Measurements from ENCODE around the gene GRAMD1B. TPM values are rescaled to one million over a fixed set of nuclear protein-coding genes. Genes with fewer than 3 reads are reported as not detected.

The GRAMD1B gene
- total RNA-seq, 1 experiment from 2014 or later: 12.7 TPM

GRCh38 chr11:123491241-123491640 lies 61.2 kb downstream of the GRAMD1B start:
- no peak for DNase-seq (ENCODE audit: low read depth, low spot score)
- Histone ChIP-seq H3K9me3 (ENCODE audit: control insufficient read depth in 1 of 2, insufficient read depth in 1 of 2, low read depth in 1 of 2, low read length in 2 of 2) (no peaks in the 10 kb centered on the region), H2AFZ (ENCODE audit: low read depth, low read length, poor library complexity, severe bottlenecking) (no peak overlapping the region), H3K9me2 (ENCODE audit: insufficient read depth) (no peaks in the 10 kb centered on the region), H4K20me1 (ENCODE audit: insufficient read depth) (no peaks in the 10 kb centered on the region), H3K4me1 (ENCODE audit: control insufficient read depth in 1 of 2, insufficient read depth in 2 of 2, low read length in 2 of 2) (peaks cover 18 to 19% of the 10 kb centered on the region in 2 experiments), H3K36me3 (ENCODE audit: control insufficient read depth in 1 of 2, insufficient read depth in 2 of 2, low read length in 2 of 2) (no peaks in the 10 kb centered on the region), H3K4me3 (replicated peaks in 1 of 2; ENCODE audit: low read depth in 1 of 2, low read length in 2 of 2) (no peak overlapping the region), H3K27me3 (ENCODE audit: insufficient read depth, low read length) (no peaks in the 10 kb centered on the region), H3K9ac (ENCODE audit: low read length) (no peak overlapping the region), H3K4me2 (ENCODE audit: low read length) (no peak overlapping the region), H3K27ac (ENCODE audit: low read depth, low read length) (no peak overlapping the region), H3K79me2 (ENCODE audit: insufficient read depth, low read length) (no peaks in the 10 kb centered on the region)
- intact Hi-C loops (cut with micrococcal nuclease): no loop called here
- no peak for ATAC-seq
- TF ChIP-seq SRF (IDR thresholded peaks at IDR 0.05; ENCODE audit: low read depth) (no peak), ZFX (IDR thresholded peaks at IDR 0.05) (no peak), EGR1 (IDR thresholded peaks at IDR 0.05; ENCODE audit: low read depth) (no peak), MAX (IDR thresholded peaks at IDR 0.05) (no peak), POLR2AphosphoS5 (IDR thresholded peaks at IDR 0.05; ENCODE audit: low read depth, low read length) (no peak), ZNF274 (IDR thresholded peaks at IDR 0.05; ENCODE audit: low read depth, low read length) (no peak), ATF3 (IDR thresholded peaks at IDR 0.05) (no peak), ZBTB33 (IDR thresholded peaks at IDR 0.05; ENCODE audit: extremely low read depth, insufficient replicate concordance, low read length) (no peak), EZH2phosphoT487 (IDR thresholded peaks at IDR 0.05; ENCODE audit: borderline replicate concordance) (no peak), REST (IDR thresholded peaks at IDR 0.05; ENCODE audit: low read depth) (no peak), CEBPB (IDR thresholded peaks at IDR 0.05; ENCODE audit: low read depth) (no peak), POLR2A (IDR thresholded peaks at IDR 0.05; ENCODE audit: borderline replicate concordance, extremely low read depth, insufficient read depth, insufficient read length) (no peak), CTCF (IDR thresholded peaks at IDR 0.05 in 2 of 3, conservative IDR thresholded peaks at IDR 0.05 in 1 of 3; ENCODE audit: borderline replicate concordance in 1 of 3, insufficient read depth in 1 of 3, low read depth in 2 of 3, low read length in 2 of 3) (no peak), EZH2 (IDR thresholded peaks at IDR 0.05) (no peak), RAD21 (IDR thresholded peaks at IDR 0.05; ENCODE audit: low read depth) (no peak), YY1 (IDR thresholded peaks at IDR 0.05; ENCODE audit: extremely low read depth, insufficient replicate concordance, low read depth, low read length) (no peak)
- BruUV-seq (replicated peaks): no TSS peak
- RAD21 ChIA-PET (ENCODE audit: low non-redundant PET in 1 of 2, low total read pairs in 2 of 2, uncharacterized antibody in 2 of 2, unreplicated experiment in 2 of 2): no interaction called here
- CTCF ChIA-PET: no interaction called here
- POLR2A ChIA-PET: no interaction called here
